T-helper 1 cell treated with Interleukin-12 subunit alpha and Interleukin-12 subunit beta and Interleukin-4 antibody, amounts not matched to agents 30 μg/mL and 1 μg/mL, for 36 hours (primary cell): ENCODE measurements around the gene TMEM209.
"Not testable (repeated sequence)": the region's sequence is repeated elsewhere in the genome, so short reads cannot be mapped to it uniquely, and the experiment has no call there.

Source experiments
- H3K27ac Mint-ChIP-seq: one replicate; pipeline ENCODE4 v1.8.0; 2021; ENCODE audit warnings: mild to moderate bottlenecking, mixed read lengths
- H3K27me3 Mint-ChIP-seq: one replicate; pipeline ENCODE4 v1.8.0; 2021; ENCODE audit warnings: low read depth, mixed read lengths
- H3K36me3 Mint-ChIP-seq: one replicate; pipeline ENCODE4 v1.8.0; 2021; ENCODE audit warnings: low read depth, mixed read lengths
- H3K4me1 Mint-ChIP-seq: one replicate; pipeline ENCODE4 v1.8.0; 2021; ENCODE audit warnings: low read depth, mixed read lengths
- H3K4me3 Mint-ChIP-seq: one replicate; pipeline ENCODE4 v1.8.0; 2021; ENCODE audit warnings: mild to moderate bottlenecking, moderate library complexity, mixed read lengths
- H3K9me3 Mint-ChIP-seq: one replicate; pipeline ENCODE4 v1.8.0; 2021; ENCODE audit warnings: mixed read lengths

The TMEM209 gene

DNA sequence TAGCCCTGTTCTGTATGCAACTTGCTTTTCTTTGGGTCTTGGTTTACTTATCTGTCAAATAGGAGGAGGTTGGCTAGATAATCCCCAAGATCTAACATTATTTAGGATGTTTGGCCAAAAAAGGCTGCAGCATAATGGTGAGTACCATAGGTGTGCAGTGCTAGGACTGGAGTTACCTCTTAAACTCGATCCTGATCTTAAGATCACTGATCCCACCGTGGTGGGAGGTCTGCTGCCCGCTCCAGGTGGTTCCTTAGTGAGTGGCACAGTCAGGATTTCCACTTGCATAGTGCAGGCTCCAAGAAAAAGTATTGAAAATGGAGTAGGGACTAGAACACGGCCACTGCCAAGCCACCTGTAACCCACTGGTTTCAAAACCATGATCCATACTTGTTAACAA is 68.0 kb downstream of the TMEM209 start:
- no peak overlapping the region for H3K27ac Mint-ChIP-seq
- H3K36me3 Mint-ChIP-seq: peaks cover 21% of the 10 kb centered on the region
- peaks cover 4% of the 10 kb centered on the region for H3K27me3 Mint-ChIP-seq
- peaks cover 20% of the 10 kb centered on the region for H3K4me1 Mint-ChIP-seq
- H3K9me3 Mint-ChIP-seq: no peaks in the 10 kb centered on the region
- no peak overlapping the region for H3K4me3 Mint-ChIP-seq

GRCh38 chr7:130136579-130137167 is 68.5 kb downstream of the TMEM209 start:
- Mint-ChIP-seq H3K9me3 (no peaks in the 10 kb centered on the region), H3K27me3 (peaks cover 3% of the 10 kb centered on the region), H3K36me3 (peaks cover 21% of the 10 kb centered on the region), H3K27ac (no peak overlapping the region), H3K4me3 (no peak overlapping the region), H3K4me1 (peaks cover 19% of the 10 kb centered on the region)

DNA sequence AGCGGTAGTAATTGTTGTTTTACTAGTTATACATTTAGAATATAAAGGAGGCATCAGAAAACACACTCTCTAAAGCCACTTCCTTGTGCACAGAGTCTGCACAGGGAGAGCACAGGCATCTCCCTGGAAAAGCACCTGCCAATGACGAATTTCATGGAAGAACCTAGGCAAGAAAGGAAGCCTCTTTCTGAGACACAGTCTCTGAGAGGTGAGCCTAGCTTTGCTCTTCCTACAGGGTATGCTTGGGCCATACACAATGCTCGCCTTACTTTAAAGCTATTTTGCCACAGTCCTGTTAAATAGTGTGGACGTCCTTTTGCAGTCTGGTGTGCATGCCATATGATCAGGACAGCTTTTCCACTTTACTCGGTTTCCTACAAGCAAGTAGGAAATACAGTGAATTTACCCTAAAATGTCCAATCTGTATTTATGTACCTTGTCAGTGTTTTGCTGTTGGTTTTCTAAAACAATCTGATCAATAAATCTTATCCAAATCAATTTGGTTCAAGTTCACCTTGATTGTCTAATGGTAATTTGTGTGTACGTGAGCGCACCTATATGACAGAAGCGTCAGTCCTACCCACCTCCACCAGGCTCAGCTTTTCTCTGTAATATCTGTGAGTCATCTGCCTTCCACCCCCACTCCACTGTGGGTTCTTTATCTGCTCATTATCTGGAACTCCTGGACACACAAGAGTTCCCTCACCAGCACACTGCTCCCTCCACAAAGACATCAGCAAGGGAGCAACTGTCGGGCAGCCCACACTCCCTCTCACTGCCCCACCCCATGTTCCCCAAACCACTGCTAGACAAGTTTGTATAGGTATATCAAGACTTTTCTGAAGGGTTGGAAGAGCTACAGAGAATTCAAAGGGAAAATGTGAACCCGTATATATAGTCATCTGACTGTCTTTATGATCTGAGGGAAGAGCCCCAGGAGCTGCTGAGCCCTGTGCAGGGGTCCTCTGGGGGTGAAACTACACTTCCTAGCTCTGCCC is 69.7 kb downstream of the TMEM209 start:
- H3K4me1 Mint-ChIP-seq: peaks cover 14% of the 10 kb centered on the region
- no peaks in the 10 kb centered on the region for H3K27me3 Mint-ChIP-seq
- H3K9me3 Mint-ChIP-seq: no peaks in the 10 kb centered on the region
- no peak overlapping the region for H3K4me3 Mint-ChIP-seq
- no peak overlapping the region for H3K27ac Mint-ChIP-seq
- peaks cover 24% of the 10 kb centered on the region for H3K36me3 Mint-ChIP-seq

DNA sequence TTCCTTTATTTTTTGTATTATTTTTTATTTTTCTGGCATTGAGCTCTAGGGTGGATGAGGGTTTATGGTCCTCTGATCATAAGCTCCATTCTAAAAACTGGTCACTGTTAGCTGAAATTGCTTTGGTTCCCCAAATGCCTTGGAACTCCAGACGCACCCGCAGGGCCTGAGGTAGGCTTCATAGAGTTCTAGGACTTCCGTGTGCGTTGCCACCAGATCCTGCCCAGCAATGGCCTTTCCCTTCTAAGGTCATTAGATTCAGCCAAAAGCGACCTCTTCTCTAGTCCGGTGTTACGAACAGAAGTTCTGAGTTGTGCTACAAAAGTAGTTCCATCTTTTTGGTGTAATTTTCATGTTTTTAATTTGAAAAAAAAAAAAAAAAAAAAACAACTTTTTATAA is 70.5 kb downstream of the TMEM209 start:
- no peak overlapping the region for H3K4me3 Mint-ChIP-seq
- no peaks in the 10 kb centered on the region for H3K9me3 Mint-ChIP-seq
- no peaks in the 10 kb centered on the region for H3K27me3 Mint-ChIP-seq
- H3K27ac Mint-ChIP-seq: no peak overlapping the region
- H3K36me3 Mint-ChIP-seq: peaks cover 27% of the 10 kb centered on the region
- peaks cover 14% of the 10 kb centered on the region for H3K4me1 Mint-ChIP-seq

DNA sequence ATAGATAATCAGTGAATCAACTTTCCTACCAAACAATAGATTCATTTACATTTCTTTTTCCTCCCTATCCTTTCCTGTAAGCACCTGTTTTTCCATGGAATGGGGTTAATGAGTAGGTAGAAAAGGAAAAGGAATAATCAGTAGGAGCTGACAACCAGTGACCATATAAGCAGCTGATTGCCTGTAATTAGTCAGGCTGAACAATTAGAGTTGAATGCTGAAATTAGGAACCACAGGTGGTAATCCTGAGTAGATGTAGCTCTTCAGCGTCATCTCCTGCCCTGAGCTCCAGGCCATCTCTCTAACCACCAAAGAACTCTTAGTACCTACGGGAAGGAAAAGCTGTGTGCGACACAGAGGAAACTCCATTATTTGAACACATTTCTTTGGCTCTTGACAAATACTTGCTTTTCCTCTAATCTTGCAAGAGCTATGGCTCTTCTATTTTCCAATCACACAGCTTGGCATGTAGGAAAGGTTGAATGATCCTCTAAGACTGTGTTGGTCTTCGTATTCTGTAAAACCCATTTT is 71.0 kb downstream of the TMEM209 start:
- Mint-ChIP-seq H3K36me3 (peaks cover 29% of the 10 kb centered on the region), H3K4me1 (peaks cover 14% of the 10 kb centered on the region)

DNA sequence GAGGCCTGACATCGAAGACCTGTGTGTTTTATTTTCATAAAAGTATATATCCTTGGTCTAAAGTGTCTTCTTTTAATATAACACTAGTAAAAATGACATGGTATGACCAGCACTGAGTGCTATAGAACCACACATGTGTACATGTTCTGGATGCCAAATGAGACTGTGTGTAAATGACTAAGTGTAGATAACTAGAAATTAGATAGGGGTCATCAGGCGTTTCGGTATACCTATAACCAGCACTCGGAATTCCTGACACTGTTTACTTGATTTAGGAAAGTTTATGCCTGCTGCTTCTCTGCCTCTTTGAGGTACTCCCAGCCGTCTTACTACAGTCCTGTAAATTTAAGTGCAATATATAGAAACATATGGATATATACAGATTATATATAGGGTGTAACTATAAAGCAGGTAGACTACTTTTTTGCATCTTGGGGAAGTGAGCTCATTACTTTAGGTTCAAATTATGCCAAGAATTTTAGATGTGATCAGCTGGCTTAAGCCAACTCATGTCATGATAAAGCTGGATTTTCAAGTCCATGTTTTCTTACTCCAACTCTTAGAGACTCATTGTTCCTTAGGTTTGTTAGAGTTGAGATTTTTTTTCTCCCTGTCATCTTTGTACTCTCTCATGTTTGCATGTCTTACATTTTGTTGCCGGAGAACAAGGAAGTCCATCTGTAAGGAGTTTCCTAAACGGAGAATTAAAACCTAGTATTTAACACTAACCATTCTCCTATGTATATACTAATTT is 72.0 kb downstream of the TMEM209 start:
- H3K9me3 Mint-ChIP-seq: no peaks in the 10 kb centered on the region
- H3K27me3 Mint-ChIP-seq: no peaks in the 10 kb centered on the region
- H3K4me1 Mint-ChIP-seq: peaks cover 14% of the 10 kb centered on the region
- no peak overlapping the region for H3K4me3 Mint-ChIP-seq
- no peak overlapping the region for H3K27ac Mint-ChIP-seq
- H3K36me3 Mint-ChIP-seq: peaks cover 30% of the 10 kb centered on the region

More for the DNA sequence above, 71.0 kb downstream of the TMEM209 start:
- Mint-ChIP-seq H3K4me3 (no peak overlapping the region), H3K27ac (no peak overlapping the region), H3K9me3 (no peaks in the 10 kb centered on the region), H3K27me3 (no peaks in the 10 kb centered on the region)

DNA sequence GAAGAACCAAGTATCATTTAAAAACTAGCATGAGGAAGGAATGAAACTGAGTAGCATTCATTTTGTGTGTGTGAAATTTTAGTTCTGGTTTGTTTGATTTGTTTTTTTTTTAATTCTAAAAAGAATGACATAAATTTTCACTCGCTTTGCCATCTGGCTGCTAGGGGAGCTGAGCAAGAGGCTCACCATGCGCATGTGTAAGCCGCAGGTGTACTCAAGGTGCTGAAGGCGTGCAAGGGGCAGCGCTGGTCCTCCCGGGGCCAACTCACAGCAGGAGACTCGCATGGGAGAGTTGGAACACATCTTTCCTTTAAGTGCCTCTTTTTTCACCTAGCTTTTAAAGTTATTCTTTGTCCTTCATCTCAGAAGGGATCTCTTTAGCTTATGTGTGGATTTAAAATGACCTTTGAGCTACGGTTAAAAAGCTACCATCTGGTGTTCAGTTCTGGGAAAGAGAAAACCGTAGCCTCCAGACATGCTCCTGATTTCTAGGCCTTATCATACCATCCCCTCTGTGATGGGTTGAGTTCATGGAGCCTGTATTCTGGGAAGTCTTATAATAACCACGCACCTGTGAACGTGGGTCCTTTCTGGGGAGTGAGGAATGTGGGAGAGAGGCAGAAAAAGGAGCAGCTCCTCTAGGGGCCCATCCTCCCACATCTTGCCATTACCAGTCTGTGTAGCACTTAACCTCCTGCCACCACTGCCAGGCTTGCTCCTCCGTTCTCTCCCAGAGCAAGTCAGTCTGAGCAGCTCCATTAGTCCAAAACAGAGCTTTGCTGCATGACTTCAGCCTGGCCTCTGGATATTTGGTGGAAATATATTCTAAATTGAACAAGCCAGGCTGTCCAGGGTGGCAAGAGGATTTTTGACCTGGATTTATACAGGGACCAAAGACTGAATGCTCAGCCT is 73.0 kb downstream of the TMEM209 start:
- peaks cover 14% of the 10 kb centered on the region for H3K4me1 Mint-ChIP-seq
- no peak overlapping the region for H3K4me3 Mint-ChIP-seq
- no peaks in the 10 kb centered on the region for H3K9me3 Mint-ChIP-seq
- H3K27me3 Mint-ChIP-seq: no peaks in the 10 kb centered on the region
- no peak overlapping the region for H3K27ac Mint-ChIP-seq
- peaks cover 36% of the 10 kb centered on the region for H3K36me3 Mint-ChIP-seq

GRCh38 chr7:130131191-130131834 is 73.9 kb downstream of the TMEM209 start:
- peaks cover 37% of the 10 kb centered on the region for H3K36me3 Mint-ChIP-seq
- H3K27ac Mint-ChIP-seq: no peak overlapping the region
- H3K9me3 Mint-ChIP-seq: no peaks in the 10 kb centered on the region
- H3K27me3 Mint-ChIP-seq: no peaks in the 10 kb centered on the region
- no peak overlapping the region for H3K4me3 Mint-ChIP-seq
- H3K4me1 Mint-ChIP-seq: peaks cover 10% of the 10 kb centered on the region

DNA sequence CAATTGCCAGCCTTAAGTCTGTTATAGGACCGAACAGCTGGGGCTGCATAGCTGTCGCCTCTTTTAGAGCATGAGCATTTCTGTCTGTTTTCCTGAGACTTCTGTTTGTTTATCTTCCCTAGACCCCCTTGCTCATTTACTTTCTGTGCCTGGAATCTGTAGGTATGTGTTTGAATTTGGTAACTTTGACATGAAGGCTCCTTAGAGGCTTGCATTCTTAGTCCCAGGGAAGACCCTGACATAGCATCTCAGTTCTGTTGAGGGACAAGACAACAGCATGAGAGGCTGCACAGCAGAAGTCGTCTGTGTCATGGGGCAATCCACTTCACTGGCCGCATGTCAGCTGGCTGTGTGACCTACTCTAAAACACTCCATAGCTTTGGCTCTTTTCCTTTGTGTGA is 76.2 kb downstream of the TMEM209 start:
- Mint-ChIP-seq H3K4me3 (no peak overlapping the region), H3K9me3 (no peaks in the 10 kb centered on the region), H3K36me3 (peaks cover 33% of the 10 kb centered on the region), H3K4me1 (no peaks in the 10 kb centered on the region), H3K27ac (no peak overlapping the region), H3K27me3 (no peaks in the 10 kb centered on the region)

- no peaks in the 10 kb centered on the region for H3K4me1 Mint-ChIP-seq
Observed at GRCh38 chr7:130127821-130128317, 77.3 kb downstream of the TMEM209 start.

DNA sequence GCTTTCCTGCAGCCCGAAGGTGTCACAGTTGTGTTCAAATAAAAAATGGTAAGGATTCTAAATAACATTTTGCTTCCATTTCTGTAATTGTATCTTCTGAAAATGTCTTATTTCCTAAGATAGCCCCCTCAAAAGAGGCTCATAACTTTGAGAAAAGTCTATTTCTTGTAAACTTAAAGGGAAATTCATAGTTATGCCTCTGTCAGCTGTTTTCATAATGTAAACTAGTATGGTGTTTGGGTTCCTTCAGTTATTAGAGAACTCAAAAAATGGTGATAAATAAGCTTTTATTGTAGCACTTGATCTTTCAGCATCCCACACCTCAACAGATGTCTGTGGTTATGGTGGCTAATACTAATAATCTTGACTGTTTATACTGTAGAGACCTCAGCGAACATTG is 77.8 kb downstream of the TMEM209 start:
- Mint-ChIP-seq H3K4me1 (no peaks in the 10 kb centered on the region), H3K4me3 (no peak overlapping the region), H3K27ac (no peak overlapping the region), H3K36me3 (peaks cover 40% of the 10 kb centered on the region), H3K9me3 (no peaks in the 10 kb centered on the region), H3K27me3 (no peaks in the 10 kb centered on the region)

More at GRCh38 chr7:130127821-130128317, 77.3 kb downstream of the TMEM209 start:
- no peak overlapping the region for H3K4me3 Mint-ChIP-seq
- H3K27ac Mint-ChIP-seq: no peak overlapping the region
- no peaks in the 10 kb centered on the region for H3K27me3 Mint-ChIP-seq
- no peaks in the 10 kb centered on the region for H3K9me3 Mint-ChIP-seq
- H3K36me3 Mint-ChIP-seq: peaks cover 36% of the 10 kb centered on the region

- H3K4me3 Mint-ChIP-seq, H3K27ac Mint-ChIP-seq, H3K4me1 Mint-ChIP-seq, H3K9me3 Mint-ChIP-seq, H3K27me3 Mint-ChIP-seq: not testable (repeated sequence)
- peaks cover 45% of the 10 kb centered on the region for H3K36me3 Mint-ChIP-seq
Observed at GRCh38 chr7:130126840-130127239, 78.4 kb downstream of the TMEM209 start.

- Mint-ChIP-seq H3K4me1 (peaks cover 7% of the 10 kb centered on the region), H3K36me3 (peaks cover 46% of the 10 kb centered on the region), H3K27me3 (no peaks in the 10 kb centered on the region), H3K4me3 (no peak overlapping the region), H3K9me3 (no peaks in the 10 kb centered on the region), H3K27ac (no peak overlapping the region)
Observed at GRCh38 chr7:130124711-130125110, 80.5 kb downstream of the TMEM209 start.
